Thoracic aorta (tissue), 2 donors: Measurements from ENCODE around the gene SLC22A24. TPM values are rescaled to one million over a fixed set of nuclear protein-coding genes. Genes with fewer than 3 reads are reported as not detected.

Experiments used
- ATAC-seq: fragments of 150-250 bp; one replicate; pipeline ENCODE4 v1.8.0; 2017; ENCODE audit warnings: low read depth; ENCODE audit not compliant: insufficient number of reproducible peaks, low FRiP score
- DNase-seq: peaks from one replicate; pipeline ENCODE4 v3.0.0-alpha.2; 2020; ENCODE audit warnings: low spot score
- H3K27ac ChIP-seq, 2 donors: fragments of 200-600 bp; sonication (generic); 1 replicate in 1 of 2; 2 replicates in 1 of 2; pipeline ENCODE4 v1.5.1; 2016; ENCODE audit warnings: mild to moderate bottlenecking in 2 of 2, moderate library complexity in 2 of 2
- H3K27me3 ChIP-seq: fragments of 200-600 bp; sonication (generic); replicated peaks from 2 replicates; pipeline ENCODE4 v1.6.0; 2016; ENCODE audit warnings: mild to moderate bottlenecking; ENCODE audit not compliant: insufficient read depth
- H3K36me3 ChIP-seq: fragments of 200-600 bp; sonication (generic); one replicate; pipeline ENCODE4 v1.5.1; 2016
- H3K4me1 ChIP-seq, 2 donors: fragments of 200-600 bp; sonication (generic); 1 replicate in 1 of 2; 2 replicates in 1 of 2; pipeline versions ENCODE4 v1.5.1 to v1.6.0; 2016; ENCODE audit warnings: low read depth in 2 of 2, mild to moderate bottlenecking in 1 of 2; ENCODE audit not compliant: control insufficient read depth in 1 of 2
- H3K4me3 ChIP-seq: fragments of 200-600 bp; sonication (generic); 2 replicates; pipeline ENCODE4 v1.5.1; 2016; ENCODE audit warnings: mild to moderate bottlenecking
- H3K9me3 ChIP-seq: fragments of 200-600 bp; sonication (generic); 2 replicates; pipeline ENCODE4 v1.5.1; 2016
- CTCF ChIP-seq: fragments of 200-600 bp; sonication (generic); IDR thresholded peaks from one replicate; pipeline ENCODE4 v1.5.1; 2019; ENCODE audit warnings: antibody characterized with exemption
- total RNA-seq, 2 donors: library from RNA; depleted of rRNA; stranded (reverse); fragments of >200 nt; gene quantifications; one replicate each; pipeline versions ENCODE4 v1.1.0 to v1.2.3, GENCODE V29; 2016

Gene SLC22A24
- total RNA-seq, 2 donors from 2014 or later: not detected

- H3K27me3 ChIP-seq: no peaks in the 10 kb centered on the region
- ATAC-seq (no peak), DNase-seq (no peak)
- no peaks in the 10 kb centered on the region for H3K4me1 ChIP-seq
- H3K4me3 ChIP-seq: no peak overlapping the region
- no peaks in the 10 kb centered on the region for H3K36me3 ChIP-seq
- H3K9me3 ChIP-seq: peaks cover 4% of the 10 kb centered on the region
- TF ChIP-seq CTCF: no peak
- no peak overlapping the region for H3K27ac ChIP-seq
Measured at GRCh38 chr11:63155794-63156193, 11.8 kb upstream of the SLC22A24 start.

GRCh38 chr11:63146581-63146980 is 2.6 kb upstream of the SLC22A24 start:
- no peak for DNase-seq
- TF ChIP-seq CTCF: no peak
- no peaks in the 10 kb centered on the region for H3K9me3 ChIP-seq
- ATAC-seq: no peak
- no peaks in the 10 kb centered on the region for H3K27me3 ChIP-seq
- no peak overlapping the region for H3K4me3 ChIP-seq
- no peak overlapping the region for H3K27ac ChIP-seq
- H3K36me3 ChIP-seq: no peaks in the 10 kb centered on the region
- H3K4me1 ChIP-seq: no peaks in the 10 kb centered on the region

GRCh38 chr11:63142459-63142858 is 1.6 kb downstream of the SLC22A24 start:
- no peaks in the 10 kb centered on the region for H3K36me3 ChIP-seq
- TF ChIP-seq CTCF: no peak

GRCh38 chr11:63132985-63133775 is 10.8 kb downstream of the SLC22A24 start:
- Histone ChIP-seq H3K4me3 (no peak overlapping the region), H3K27me3 (no peaks in the 10 kb centered on the region), H3K4me1 (no peaks in the 10 kb centered on the region), H3K36me3 (no peaks in the 10 kb centered on the region), H3K9me3 (no peaks in the 10 kb centered on the region), H3K27ac (no peak overlapping the region)
- DNase-seq: no peak
- no peak for TF ChIP-seq CTCF
- ATAC-seq: no peak

More at GRCh38 chr11:63142459-63142858, 1.6 kb downstream of the SLC22A24 start:
- DNase-seq (no peak), ATAC-seq (no peak)
- Histone ChIP-seq H3K27me3 (no peaks in the 10 kb centered on the region), H3K27ac (no peak overlapping the region), H3K9me3 (no peaks in the 10 kb centered on the region), H3K4me1 (no peaks in the 10 kb centered on the region), H3K4me3 (no peak overlapping the region)

- TF ChIP-seq CTCF: no peak
- Histone ChIP-seq H3K4me3 (no peak overlapping the region), H3K4me1 (no peaks in the 10 kb centered on the region), H3K9me3 (peaks cover 3% of the 10 kb centered on the region), H3K27me3 (no peaks in the 10 kb centered on the region), H3K36me3 (no peaks in the 10 kb centered on the region), H3K27ac (no peak overlapping the region)
- DNase-seq (no peak), ATAC-seq (no peak)
Measured at GRCh38 chr11:63099555-63099954, 44.5 kb downstream of the SLC22A24 start.
